K562 (cell line): ENCODE measurements around the gene CCDC88C. TPM values are rescaled to one million over a fixed set of nuclear protein-coding genes. Genes with fewer than 3 reads are reported as not detected.
A peak's percentile ranks its signal among the peaks of the same experiment; 100 is the strongest.

Experiments used
- ATAC-seq: fragments of 200-7000 bp; cut with Tn5 transposase; 3 replicates; pipeline ENCODE4 v1.9.1; 2020; ENCODE audit warnings: moderate library complexity
- BruUV-seq: library from RNA; stranded (reverse); fragments of 400-500 nt; replicated peaks from 2 replicates; lab custom pipeline; 2021; lab: Mats Ljungman, UMichigan
- CTCF ChIA-PET: fragments of 300-600 bp; formaldehyde crosslinking; extraction: SDS; loops from one replicate; lab custom pipeline; 2021; ENCODE audit warnings: low intra/inter-chr PET ratio; lab: Yijun Ruan, JAX
- POLR2A ChIA-PET: fragments of 300-600, 350-650 bp; sonication (Branson Sonifier 250); formaldehyde crosslinking; extraction: SDS; loops from one replicate; lab custom pipeline; 2021; ENCODE audit warnings: antibody characterized with exemption, inconsistent platforms; lab: Yijun Ruan, JAX
- DNase-seq, 4 experiments: peaks; one replicate each; pipeline versions ENCODE4 v3.0.0 to v3.0.0-alpha.2; 2011 to 2018; ENCODE audit warnings: low spot score in 3 of 4, mixed read lengths in 3 of 4; ENCODE audit errors: extremely low read depth in 1 of 4
- FAIRE-seq: peaks from 2 replicates; lab custom pipeline; 2011; peaks lifted over from hg19 to GRCh38; lab: Jason Lieb, UNC
- H2AFZ ChIP-seq: 2 replicates; pipeline ENCODE4 v1.6.0; 2011; ENCODE audit warnings: low read depth, low read length, control low read depth, inconsistent platforms
- H3K27ac ChIP-seq: fragments of 200-600 bp; 3 replicates; pipeline ENCODE4 v1.8.0; 2011; ENCODE audit warnings: low read depth, mild to moderate bottlenecking, control low read depth, inconsistent platforms, low read length, moderate library complexity, mixed read lengths; ENCODE audit errors: extremely low read depth
- H3K27me3 ChIP-seq, 2 experiments: fragments of 300-600 bp in 1 of 2; 2 replicates in 1 of 2; 3 replicates in 1 of 2; pipeline versions ENCODE4 v1.6.0 to v1.8.0; 2011; ENCODE audit warnings: inconsistent platforms in 2 of 2, low read length in 2 of 2, mild to moderate bottlenecking in 1 of 2, mixed read lengths in 1 of 2, moderate library complexity in 1 of 2; ENCODE audit not compliant: control insufficient read depth in 2 of 2, insufficient read depth in 2 of 2
- H3K36me3 ChIP-seq: fragments of 300-600 bp; 3 replicates; pipeline ENCODE4 v1.8.0; 2011; ENCODE audit warnings: mild to moderate bottlenecking, low read length, inconsistent platforms; ENCODE audit not compliant: control insufficient read depth, insufficient read depth
- H3K4me1 ChIP-seq, 2 experiments: fragments of 200-600 bp in 1 of 2; replicated peaks in 1 of 2; 2 replicates in 1 of 2; 3 replicates in 1 of 2; pipeline versions ENCODE4 v1.5.1 to v1.8.0; 2011; ENCODE audit warnings: inconsistent platforms in 2 of 2, low read length in 2 of 2, mild to moderate bottlenecking in 1 of 2, mixed read lengths in 1 of 2, moderate library complexity in 1 of 2; ENCODE audit not compliant: control insufficient read depth in 2 of 2, insufficient read depth in 2 of 2
- H3K4me2 ChIP-seq: 2 replicates; pipeline ENCODE4 v1.6.1; 2011; ENCODE audit warnings: low read length, control low read depth, inconsistent platforms, mixed read lengths; ENCODE audit not compliant: insufficient read depth
- H3K4me3 ChIP-seq: fragments of 200-600 bp; sonication (generic), shearing (Covaris generic); 2 replicates; pipeline ENCODE4 v1.5.1; 2016; ENCODE audit warnings: control low read depth, inconsistent platforms
- H3K79me2 ChIP-seq: fragments of 200-600 bp; 3 replicates; pipeline ENCODE4 v1.8.0; 2011; ENCODE audit warnings: low read length, inconsistent platforms; ENCODE audit not compliant: control insufficient read depth, insufficient read depth
- H3K9ac ChIP-seq, 2 experiments: 2 replicates each; pipeline versions ENCODE4 v1.6.0 to v1.6.1; 2011; ENCODE audit warnings: low read depth in 2 of 2, low read length in 2 of 2, control low read depth in 1 of 2, inconsistent platforms in 1 of 2, mild to moderate bottlenecking in 1 of 2, mixed read lengths in 1 of 2; ENCODE audit not compliant: insufficient read depth in 1 of 2
- H3K9me1 ChIP-seq: one replicate; pipeline ENCODE4 v1.6.0; 2011; ENCODE audit warnings: inconsistent platforms, mild to moderate bottlenecking, low read length, moderate library complexity; ENCODE audit not compliant: control insufficient read depth, insufficient read depth
- H3K9me3 ChIP-seq: replicated peaks from 2 replicates; pipeline ENCODE4 v1.5.1; 2011; ENCODE audit warnings: low read depth, low read length, inconsistent platforms; ENCODE audit not compliant: control insufficient read depth, insufficient read depth
- H4K20me1 ChIP-seq: replicated peaks from 2 replicates; pipeline ENCODE4 v1.6.1; 2011; ENCODE audit warnings: low read length, inconsistent platforms, mixed read lengths; ENCODE audit not compliant: control insufficient read depth, insufficient read depth
- GATA2 ChIP-seq: sonication (generic); formaldehyde crosslinking; IDR thresholded peaks from 2 replicates; pipeline ENCODE4 v1.4.0; 2020; ENCODE audit warnings: mild to moderate bottlenecking, missing genetic modification reagents
- HNRNPH1 ChIP-seq: fragments of 200-400 bp; formaldehyde crosslinking; optimal IDR thresholded peaks from 2 replicates; pipeline ENCODE3; 2017; ENCODE audit warnings: low read depth, mild to moderate bottlenecking, low read length, moderate library complexity
- NELFE ChIP-seq: IDR thresholded peaks from 2 replicates; pipeline ENCODE4 v1.6.1; 2011; ENCODE audit warnings: mild to moderate bottlenecking; ENCODE audit not compliant: insufficient read depth, insufficient read length
- XRCC5 ChIP-seq: fragments of 200-400 bp; formaldehyde crosslinking; IDR thresholded peaks from 2 replicates; pipeline ENCODE4 v1.6.1; 2017; ENCODE audit warnings: low read depth, mild to moderate bottlenecking, low read length
- ZNF3 ChIP-seq: fragments of 250-450 bp; sonication (Bioruptor Pico); IDR thresholded peaks from 2 replicates; pipeline ENCODE4 v1.5.0; 2021; ENCODE audit warnings: mild to moderate bottlenecking, moderate library complexity
- WGBS: fragments of 100-300 bp; shearing (Covaris generic); methylation state at CpG from one replicate; pipeline ENCODE4 v1.1.6; 2016; ENCODE audit warnings: low coverage, mixed read lengths; ENCODE audit not compliant: insufficient coverage; ENCODE audit errors: missing lambda C conversion rate; 5-methylcytosine and 5-hydroxymethylcytosine counted together
- in situ Hi-C: fragments of 300-500 bp; cut with MboI; formaldehyde crosslinking; loops from 4 replicates; pipeline ENCODE4 v1.15.0; 2018; ENCODE audit warnings: inconsistent platforms, mixed read lengths
- intact Hi-C: fragments of 100-400 bp; cut with micrococcal nuclease; formaldehyde crosslinking; loops from 2 replicates; pipeline ENCODE4 v1.14.2; 2022
- polyA plus RNA-seq, 8 experiments: library from polyadenylated mRNA; depleted of rRNA in 4 of 8; stranded (reverse) in 5 of 8; unstranded in 3 of 8; fragments of >200 nt; fragmentation: Nextera tagmentation in 2 of 8; fragmentation: Illumina TruSeq in 1 of 8; extraction: Ambion mirVana in 2 of 8; extraction: Trizol in 1 of 8; gene quantifications; 2 replicates each; pipeline versions ENCODE4 v1.2.1 to v1.2.3, GENCODE V29; 2011 to 2014; ENCODE audit warnings: inconsistent platforms in 1 of 8, missing spikeins in 1 of 8
- total RNA-seq, 7 experiments: library from RNA; depleted of rRNA in 6 of 7; stranded (reverse); fragments of >200 nt in 6 of 7; fragmentation: Illumina TruSeq in 2 of 7; extraction: Trizol in 2 of 7; gene quantifications; 2 replicates each; pipeline versions ENCODE4 v1.2.1 to v1.2.3, GENCODE V29; 2011 to 2021; ENCODE audit warnings: low replicate concordance in 1 of 7
- TF ChIP-seq, protein P1 (sequence below): fragments of 450-650 bp; IDR thresholded peaks from 2 replicates; pipeline ENCODE4 v1.6.1; 2016; ENCODE audit warnings: mild to moderate bottlenecking, moderate library complexity
- TF ChIP-seq, protein P2 (sequence below): fragments of 450-650 bp; formaldehyde crosslinking; IDR thresholded peaks from 2 replicates; pipeline ENCODE4 v1.4.0; 2022; ENCODE audit warnings: mild to moderate bottlenecking, moderate library complexity
- TF ChIP-seq, protein P3 (sequence below), 2 experiments: fragments of 450-650 bp; IDR thresholded peaks; 2 replicates each; pipeline ENCODE4 v1.6.1; 2016

The CCDC88C gene
- total and polyA plus RNA-seq, 9 of the 15 experiments (the other 6 are each of a cell fraction or from before 2014, with no cell fraction given): 0.62 to 22.5 (median 10.7) TPM

DNA sequence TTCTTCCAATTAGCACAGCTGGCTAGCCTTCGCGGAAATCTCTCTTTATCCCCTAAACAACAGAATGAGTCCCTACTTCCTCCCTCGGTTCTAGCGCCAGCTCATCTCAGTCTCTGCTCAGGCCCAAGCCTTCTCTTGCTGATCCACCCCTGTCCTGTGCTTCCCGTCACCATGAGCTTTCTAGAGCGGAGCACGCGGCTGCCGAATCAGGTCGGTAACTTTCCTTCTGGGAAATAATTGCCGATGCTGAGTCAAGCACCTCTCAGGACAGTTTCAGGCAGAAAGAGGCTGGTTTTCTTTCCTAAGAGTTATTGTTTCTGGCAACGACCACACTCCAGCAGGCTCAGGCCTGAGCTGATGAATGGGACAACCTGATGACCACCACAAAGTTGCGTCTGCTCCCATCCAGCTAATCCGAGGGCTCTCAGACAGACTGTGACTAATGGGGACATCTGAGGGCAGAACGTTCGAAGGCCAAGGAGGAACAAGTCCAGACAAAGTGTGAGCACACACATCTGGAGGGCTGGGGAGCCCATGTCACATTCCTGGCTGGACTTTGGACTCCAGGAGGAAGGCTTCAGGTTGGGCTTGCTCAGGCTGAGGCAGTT, 159.5 kb downstream of the CCDC88C start:
- Histone ChIP-seq H4K20me1 (no peaks in the 10 kb centered on the region), H3K27ac (no peak overlapping the region), H3K4me2 (no peak overlapping the region), H3K9ac (peak overlapping the region in 1 of 2 experiments; percentile 42; a peak in 1 of 4 replicates), H3K36me3 (no peaks in the 10 kb centered on the region; the same call in 2 of the 3 replicates), H3K9me1 (no peaks in the 10 kb centered on the region), H3K27me3 (no peaks in the 10 kb centered on the region), H2AFZ (no peak overlapping the region), H3K79me2 (peaks cover 6% of the 10 kb centered on the region; the same call in 2 of the 3 replicates), H3K4me3 (no peak overlapping the region), H3K4me1 (peaks cover 25 to 33% of the 10 kb centered on the region in 2 experiments), H3K9me3 (no peaks in the 10 kb centered on the region)
- CTCF ChIA-PET: no interaction called here
- BruUV-seq: no TSS peak
- intact Hi-C loops: no loop called here
- POLR2A ChIA-PET: interaction anchor here (0.6 to 0.9 kb wide), 2 partner anchors 8 to 42 kb away, joined by 3 to 4 read pairs; no protein-coding TSS in a partner anchor
- WGBS: 55% methylated on average over 10 of the region's 16 CpGs
- no peak for FAIRE-seq
- DNase-seq: no peak
- in situ Hi-C loops: no loop called here
- ATAC-seq: no peak
- TF ChIP-seq NELFE (no peak), ZNF3 (CRISPR knock-in tag) (no peak), GATA2 (CRISPR knock-in tag) (no peak), XRCC5 (no peak), HNRNPH1 (no peak)
- TF ChIP-seq, protein P1, sequence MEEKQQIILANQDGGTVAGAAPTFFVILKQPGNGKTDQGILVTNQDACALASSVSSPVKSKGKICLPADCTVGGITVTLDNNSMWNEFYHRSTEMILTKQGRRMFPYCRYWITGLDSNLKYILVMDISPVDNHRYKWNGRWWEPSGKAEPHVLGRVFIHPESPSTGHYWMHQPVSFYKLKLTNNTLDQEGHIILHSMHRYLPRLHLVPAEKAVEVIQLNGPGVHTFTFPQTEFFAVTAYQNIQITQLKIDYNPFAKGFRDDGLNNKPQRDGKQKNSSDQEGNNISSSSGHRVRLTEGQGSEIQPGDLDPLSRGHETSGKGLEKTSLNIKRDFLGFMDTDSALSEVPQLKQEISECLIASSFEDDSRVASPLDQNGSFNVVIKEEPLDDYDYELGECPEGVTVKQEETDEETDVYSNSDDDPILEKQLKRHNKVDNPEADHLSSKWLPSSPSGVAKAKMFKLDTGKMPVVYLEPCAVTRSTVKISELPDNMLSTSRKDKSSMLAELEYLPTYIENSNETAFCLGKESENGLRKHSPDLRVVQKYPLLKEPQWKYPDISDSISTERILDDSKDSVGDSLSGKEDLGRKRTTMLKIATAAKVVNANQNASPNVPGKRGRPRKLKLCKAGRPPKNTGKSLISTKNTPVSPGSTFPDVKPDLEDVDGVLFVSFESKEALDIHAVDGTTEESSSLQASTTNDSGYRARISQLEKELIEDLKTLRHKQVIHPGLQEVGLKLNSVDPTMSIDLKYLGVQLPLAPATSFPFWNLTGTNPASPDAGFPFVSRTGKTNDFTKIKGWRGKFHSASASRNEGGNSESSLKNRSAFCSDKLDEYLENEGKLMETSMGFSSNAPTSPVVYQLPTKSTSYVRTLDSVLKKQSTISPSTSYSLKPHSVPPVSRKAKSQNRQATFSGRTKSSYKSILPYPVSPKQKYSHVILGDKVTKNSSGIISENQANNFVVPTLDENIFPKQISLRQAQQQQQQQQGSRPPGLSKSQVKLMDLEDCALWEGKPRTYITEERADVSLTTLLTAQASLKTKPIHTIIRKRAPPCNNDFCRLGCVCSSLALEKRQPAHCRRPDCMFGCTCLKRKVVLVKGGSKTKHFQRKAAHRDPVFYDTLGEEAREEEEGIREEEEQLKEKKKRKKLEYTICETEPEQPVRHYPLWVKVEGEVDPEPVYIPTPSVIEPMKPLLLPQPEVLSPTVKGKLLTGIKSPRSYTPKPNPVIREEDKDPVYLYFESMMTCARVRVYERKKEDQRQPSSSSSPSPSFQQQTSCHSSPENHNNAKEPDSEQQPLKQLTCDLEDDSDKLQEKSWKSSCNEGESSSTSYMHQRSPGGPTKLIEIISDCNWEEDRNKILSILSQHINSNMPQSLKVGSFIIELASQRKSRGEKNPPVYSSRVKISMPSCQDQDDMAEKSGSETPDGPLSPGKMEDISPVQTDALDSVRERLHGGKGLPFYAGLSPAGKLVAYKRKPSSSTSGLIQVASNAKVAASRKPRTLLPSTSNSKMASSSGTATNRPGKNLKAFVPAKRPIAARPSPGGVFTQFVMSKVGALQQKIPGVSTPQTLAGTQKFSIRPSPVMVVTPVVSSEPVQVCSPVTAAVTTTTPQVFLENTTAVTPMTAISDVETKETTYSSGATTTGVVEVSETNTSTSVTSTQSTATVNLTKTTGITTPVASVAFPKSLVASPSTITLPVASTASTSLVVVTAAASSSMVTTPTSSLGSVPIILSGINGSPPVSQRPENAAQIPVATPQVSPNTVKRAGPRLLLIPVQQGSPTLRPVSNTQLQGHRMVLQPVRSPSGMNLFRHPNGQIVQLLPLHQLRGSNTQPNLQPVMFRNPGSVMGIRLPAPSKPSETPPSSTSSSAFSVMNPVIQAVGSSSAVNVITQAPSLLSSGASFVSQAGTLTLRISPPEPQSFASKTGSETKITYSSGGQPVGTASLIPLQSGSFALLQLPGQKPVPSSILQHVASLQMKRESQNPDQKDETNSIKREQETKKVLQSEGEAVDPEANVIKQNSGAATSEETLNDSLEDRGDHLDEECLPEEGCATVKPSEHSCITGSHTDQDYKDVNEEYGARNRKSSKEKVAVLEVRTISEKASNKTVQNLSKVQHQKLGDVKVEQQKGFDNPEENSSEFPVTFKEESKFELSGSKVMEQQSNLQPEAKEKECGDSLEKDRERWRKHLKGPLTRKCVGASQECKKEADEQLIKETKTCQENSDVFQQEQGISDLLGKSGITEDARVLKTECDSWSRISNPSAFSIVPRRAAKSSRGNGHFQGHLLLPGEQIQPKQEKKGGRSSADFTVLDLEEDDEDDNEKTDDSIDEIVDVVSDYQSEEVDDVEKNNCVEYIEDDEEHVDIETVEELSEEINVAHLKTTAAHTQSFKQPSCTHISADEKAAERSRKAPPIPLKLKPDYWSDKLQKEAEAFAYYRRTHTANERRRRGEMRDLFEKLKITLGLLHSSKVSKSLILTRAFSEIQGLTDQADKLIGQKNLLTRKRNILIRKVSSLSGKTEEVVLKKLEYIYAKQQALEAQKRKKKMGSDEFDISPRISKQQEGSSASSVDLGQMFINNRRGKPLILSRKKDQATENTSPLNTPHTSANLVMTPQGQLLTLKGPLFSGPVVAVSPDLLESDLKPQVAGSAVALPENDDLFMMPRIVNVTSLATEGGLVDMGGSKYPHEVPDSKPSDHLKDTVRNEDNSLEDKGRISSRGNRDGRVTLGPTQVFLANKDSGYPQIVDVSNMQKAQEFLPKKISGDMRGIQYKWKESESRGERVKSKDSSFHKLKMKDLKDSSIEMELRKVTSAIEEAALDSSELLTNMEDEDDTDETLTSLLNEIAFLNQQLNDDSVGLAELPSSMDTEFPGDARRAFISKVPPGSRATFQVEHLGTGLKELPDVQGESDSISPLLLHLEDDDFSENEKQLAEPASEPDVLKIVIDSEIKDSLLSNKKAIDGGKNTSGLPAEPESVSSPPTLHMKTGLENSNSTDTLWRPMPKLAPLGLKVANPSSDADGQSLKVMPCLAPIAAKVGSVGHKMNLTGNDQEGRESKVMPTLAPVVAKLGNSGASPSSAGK: peak; percentile 61
- TF ChIP-seq, protein P2, sequence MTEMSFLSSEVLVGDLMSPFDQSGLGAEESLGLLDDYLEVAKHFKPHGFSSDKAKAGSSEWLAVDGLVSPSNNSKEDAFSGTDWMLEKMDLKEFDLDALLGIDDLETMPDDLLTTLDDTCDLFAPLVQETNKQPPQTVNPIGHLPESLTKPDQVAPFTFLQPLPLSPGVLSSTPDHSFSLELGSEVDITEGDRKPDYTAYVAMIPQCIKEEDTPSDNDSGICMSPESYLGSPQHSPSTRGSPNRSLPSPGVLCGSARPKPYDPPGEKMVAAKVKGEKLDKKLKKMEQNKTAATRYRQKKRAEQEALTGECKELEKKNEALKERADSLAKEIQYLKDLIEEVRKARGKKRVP (CRISPR knock-in tag): no peak
- TF ChIP-seq, protein P3, sequence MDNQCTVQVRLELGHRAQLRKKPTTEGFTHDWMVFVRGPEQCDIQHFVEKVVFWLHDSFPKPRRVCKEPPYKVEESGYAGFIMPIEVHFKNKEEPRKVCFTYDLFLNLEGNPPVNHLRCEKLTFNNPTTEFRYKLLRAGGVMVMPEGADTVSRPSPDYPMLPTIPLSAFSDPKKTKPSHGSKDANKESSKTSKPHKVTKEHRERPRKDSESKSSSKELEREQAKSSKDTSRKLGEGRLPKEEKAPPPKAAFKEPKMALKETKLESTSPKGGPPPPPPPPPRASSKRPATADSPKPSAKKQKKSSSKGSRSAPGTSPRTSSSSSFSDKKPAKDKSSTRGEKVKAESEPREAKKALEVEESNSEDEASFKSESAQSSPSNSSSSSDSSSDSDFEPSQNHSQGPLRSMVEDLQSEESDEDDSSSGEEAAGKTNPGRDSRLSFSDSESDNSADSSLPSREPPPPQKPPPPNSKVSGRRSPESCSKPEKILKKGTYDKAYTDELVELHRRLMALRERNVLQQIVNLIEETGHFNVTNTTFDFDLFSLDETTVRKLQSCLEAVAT (IDR thresholded peaks at IDR 0.05): peak in 1 of 2 experiments; percentile 68; a peak in 2 of 4 replicates
